GM21576 (cell line): ENCODE data around the gene ABI3BP.

Experiments
- ATAC-seq: cut with Tn5 transposase; IDR thresholded peaks from one replicate; pipeline ENCODE4 v1.9.1; 2021; ENCODE audit warnings: mild to moderate bottlenecking, moderate library complexity; ENCODE audit not compliant: unreplicated experiment

Gene ABI3BP

GRCh38 chr3:100893108-100893507 is 100.1 kb downstream of the ABI3BP start:
- no peak for ATAC-seq

DNA sequence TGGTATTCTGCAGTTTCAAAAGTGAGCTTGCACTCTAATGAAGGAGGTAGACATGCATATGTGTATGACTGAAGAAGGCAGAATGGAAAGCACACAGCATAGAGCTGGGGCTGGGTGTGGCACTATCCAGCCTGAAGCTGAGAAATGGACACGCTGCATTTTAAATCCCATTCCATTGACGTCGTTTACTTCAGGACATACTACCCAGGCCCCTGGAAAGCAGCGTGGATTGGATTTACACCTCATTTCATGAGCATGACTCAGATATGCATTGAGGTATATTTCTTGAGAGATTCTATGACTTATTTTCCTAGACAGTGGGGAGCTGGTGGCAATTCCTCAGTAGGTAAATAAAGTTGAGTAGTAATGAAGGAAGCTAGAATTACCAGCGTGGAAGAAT is 101.4 kb downstream of the ABI3BP start:
- ATAC-seq, result no peak

DNA sequence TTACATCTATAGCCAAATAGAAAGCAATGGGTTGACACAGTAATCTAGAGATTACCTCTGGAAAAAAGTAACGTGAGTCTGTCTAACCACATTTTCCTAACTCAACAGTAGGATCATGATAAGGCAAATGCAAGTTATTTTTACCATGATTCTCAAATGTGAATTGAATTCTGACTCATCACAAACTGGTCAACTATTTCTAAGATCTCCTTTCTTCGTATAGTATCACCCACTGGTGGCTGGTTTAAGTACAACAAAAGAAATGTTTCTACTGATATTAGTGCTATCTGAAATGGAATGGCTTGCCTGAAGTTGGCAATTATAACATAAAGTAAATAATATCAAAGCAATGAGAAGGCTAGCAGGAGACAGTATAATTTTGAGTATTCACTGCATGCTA is 102.2 kb downstream of the ABI3BP start:
- no peak for ATAC-seq

DNA sequence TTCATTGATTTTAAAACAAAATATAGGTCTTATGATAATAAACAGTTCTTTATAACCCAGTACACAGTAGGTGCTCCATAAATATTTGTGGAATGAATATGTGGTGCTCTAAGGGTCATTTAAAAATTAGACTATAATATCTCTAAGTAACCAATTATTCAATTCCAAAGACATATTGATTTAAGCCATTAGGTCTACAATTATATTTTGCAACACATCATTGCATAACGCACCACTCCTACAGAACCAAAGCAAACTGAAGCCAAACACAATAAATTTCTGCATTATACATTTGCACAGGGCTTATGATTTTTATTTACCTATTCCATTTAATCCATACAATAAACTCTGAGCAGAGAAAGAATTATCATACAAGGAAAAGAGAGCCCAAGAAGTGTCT is 104.3 kb downstream of the ABI3BP start:
- ATAC-seq, result no peak

GRCh38 chr3:100882571-100882984 is 110.6 kb downstream of the ABI3BP start:
- no peak for ATAC-seq

DNA sequence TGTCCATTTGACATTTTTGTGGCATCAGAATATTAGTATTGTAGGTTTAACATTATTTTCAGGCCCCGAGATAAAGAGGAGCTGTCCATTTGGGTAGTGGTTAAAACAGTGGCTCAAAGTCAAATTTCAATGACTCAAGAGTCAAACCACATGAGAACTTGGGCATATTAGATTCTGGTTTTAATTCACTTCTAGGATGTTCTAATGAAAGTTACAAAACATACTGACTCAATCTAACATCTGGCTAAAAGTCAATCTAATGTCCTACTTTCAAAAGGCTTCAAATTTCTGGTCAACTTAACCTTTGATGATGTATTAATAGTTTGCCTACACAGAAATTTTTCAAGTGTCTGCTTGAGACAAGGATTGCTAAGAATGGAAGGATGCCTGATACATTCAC is 112.4 kb downstream of the ABI3BP start:
- ATAC-seq, result no peak

GRCh38 chr3:100880072-100880471 is 113.1 kb downstream of the ABI3BP start:
- no peak for ATAC-seq

- ATAC-seq, result no peak
These were observed 113.9 kb downstream of the ABI3BP start for GRCh38 chr3:100879195-100879810.

- ATAC-seq, result no peak
These were observed 115.9 kb downstream of the ABI3BP start for GRCh38 chr3:100877286-100877685.

DNA sequence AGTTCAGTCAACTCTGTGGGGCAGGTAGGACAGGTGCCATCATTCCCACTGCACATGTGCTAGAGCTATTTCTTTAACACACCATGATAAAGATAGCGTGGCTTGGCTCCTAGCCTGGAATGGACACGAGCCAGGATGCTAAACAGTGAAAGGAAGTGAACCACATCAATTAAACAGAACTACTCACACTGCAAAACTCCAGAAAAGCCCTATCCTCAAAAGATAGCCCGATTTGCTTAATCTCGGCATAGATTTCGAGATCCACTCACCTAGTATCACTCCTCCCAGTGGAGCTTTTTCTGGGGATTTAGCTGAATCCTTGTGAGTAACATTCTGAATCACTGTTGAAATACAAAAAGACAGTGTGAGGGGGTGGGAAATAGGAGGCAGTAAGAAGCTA is 118.0 kb downstream of the ABI3BP start:
- no peak for ATAC-seq

DNA sequence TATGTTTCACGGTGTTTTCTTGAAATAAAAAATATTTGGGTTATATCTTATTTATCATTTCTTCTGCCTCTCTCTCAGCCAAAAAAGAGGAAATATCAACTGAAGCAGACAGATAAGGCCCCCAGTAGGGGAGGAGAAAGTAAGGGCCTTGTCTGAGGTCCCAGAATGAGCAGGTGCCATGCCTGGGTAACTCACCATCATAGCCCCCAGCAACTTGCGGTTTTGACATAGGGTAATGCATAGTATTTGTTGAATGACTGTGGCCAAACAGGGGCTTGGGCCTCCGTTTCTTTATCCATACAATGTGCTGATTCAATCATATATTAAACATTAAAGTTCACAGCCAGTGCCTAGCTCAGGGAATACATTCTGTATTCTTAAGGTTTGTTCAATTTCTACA is 119.6 kb downstream of the ABI3BP start:
- ATAC-seq, result no peak

DNA sequence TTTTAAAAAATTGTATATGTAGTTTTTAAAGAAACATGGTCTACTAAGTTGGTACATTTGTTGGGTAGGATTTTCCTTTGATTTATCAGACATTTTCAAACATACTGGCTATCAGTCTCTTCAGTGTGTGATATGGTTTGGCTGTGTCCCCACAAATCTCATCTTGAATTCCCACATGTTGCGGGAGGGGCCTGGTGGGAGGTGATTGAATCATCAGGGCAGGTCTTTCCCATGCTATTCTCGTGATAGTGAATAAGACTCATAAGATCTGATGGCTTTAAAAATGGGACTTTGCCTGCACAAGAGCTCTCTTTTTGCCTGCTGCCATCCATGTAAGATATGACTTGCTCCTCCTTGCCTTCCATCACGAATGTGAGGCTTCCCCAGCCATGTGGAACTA is 121.9 kb downstream of the ABI3BP start:
- ATAC-seq, result no peak

DNA sequence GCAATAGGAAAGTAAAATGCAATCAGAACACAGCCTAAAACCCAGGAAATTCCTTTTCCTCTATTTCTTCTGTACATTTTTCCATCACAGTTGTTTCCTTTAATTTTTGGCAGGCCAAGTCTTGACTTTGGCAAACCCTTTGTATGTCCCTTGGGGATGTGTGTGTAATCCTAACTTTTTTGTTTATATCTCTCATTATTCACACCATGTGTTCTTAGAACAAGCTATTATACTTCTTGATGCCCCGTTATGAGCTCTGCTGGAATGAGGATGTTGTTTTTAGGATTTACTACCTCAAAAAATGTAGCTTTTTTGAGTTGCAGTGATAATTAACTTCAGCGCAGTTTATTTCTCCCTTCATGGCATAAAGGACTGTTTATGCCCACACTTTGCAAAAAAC is 123.4 kb downstream of the ABI3BP start:
- ATAC-seq, result no peak

DNA sequence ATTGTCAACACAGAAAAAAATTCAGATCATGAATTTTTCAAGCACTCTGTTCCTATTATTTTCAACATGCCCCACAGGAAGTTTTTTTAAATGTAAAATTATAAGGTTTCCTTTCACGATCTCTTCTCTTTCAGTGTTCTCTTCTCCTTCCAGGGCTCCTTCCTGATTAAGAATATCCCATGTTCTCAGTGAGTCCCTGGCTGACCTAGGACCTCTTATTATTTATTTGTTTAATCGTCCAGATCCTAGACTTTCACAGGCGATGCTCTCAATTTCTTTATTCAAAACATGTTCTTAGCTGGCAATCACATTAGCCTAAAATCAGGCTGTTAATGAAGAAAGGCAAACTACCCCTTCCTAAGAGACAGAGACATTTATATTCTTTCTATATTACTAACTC is 124.3 kb downstream of the ABI3BP start:
- no peak for ATAC-seq

DNA sequence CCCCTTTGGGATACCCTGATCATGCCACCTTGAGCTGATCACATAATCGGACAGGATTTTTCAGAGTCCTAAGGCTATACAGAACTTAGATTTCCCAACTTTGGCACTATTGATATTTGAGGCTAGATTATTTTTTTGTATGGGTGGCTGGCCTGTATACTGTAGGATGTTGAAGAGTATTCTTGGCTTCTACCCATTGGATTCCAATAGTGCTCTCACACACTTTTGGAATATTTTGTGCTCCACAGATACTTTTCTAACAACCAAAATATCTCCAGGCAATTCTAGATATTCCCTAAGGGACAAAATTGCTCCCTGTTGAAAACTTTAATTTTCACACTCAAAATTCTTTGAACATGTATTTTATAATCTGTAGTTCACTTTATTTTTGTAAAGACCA is 125.1 kb downstream of the ABI3BP start:
- no peak for ATAC-seq

- no peak for ATAC-seq
These were observed 127.8 kb downstream of the ABI3BP start for GRCh38 chr3:100865442-100865841.

GRCh38 chr3:100864471-100865250 is 128.6 kb downstream of the ABI3BP start:
- no peak for ATAC-seq

DNA sequence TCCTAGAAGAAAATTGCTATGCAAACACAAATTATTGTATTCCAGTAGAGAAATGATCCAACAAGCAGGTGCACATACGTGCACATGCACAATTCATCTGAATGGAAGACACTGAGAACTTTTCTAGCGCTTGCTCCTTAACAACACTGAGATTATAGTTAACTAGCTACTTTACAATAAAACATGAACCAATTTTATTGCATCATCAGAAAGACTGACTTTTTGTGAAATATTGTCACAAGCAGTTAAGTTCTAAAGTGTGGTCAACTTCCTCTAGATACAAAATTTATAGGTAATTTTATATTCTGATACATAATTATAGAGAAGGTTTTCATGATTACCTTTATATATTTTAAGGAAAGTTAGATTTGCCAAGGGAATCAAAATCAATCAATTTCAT is 135.4 kb downstream of the ABI3BP start:
- ATAC-seq, result no peak

GRCh38 chr3:100856821-100857220 is 136.4 kb downstream of the ABI3BP start:
- no peak for ATAC-seq

GRCh38 chr3:100852840-100853239 is 140.4 kb downstream of the ABI3BP start:
- no peak for ATAC-seq

- ATAC-seq, result no peak
These were observed 142.5 kb downstream of the ABI3BP start for GRCh38 chr3:100850701-100851100.

DNA sequence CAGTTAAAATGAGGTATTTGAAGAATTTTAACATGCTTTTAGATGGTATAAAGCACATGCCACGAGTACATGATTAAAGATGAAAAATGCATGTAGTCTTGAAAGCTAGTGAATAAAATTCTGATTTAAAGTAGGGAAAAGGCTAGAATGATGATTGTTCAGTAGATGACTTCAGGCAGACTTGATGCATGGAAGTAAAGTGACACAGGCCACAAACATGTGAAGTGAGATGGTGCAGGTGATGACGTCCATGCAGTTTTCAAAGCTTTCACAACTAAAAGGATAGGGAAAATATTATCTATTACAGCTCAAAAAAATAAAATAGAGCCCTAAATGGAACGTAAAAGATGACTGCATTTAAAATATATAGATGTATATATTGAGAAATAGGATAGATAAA is 143.1 kb downstream of the ABI3BP start:
- ATAC-seq, result no peak
